HepG2 (cell line): ENCODE data around the gene PFDN2. TPM values are rescaled to one million over a fixed set of nuclear protein-coding genes. Genes with fewer than 3 reads are reported as not detected.
A peak's percentile ranks its signal among the peaks of the same experiment; 100 is the strongest.

ENCODE experiments used
- ATF7 ChIP-seq, 2 experiments: fragments of 450-650 bp in 1 of 2; sonication (generic) in 1 of 2; formaldehyde crosslinking in 1 of 2; IDR thresholded peaks; 2 replicates each; pipeline versions ENCODE4 v1.4.0 to v1.6.1; 2016 to 2020; ENCODE audit warnings: antibody characterized with exemption in 1 of 2, mild to moderate bottlenecking in 1 of 2, missing genetic modification reagents in 1 of 2
- ATRX ChIP-seq: sonication (generic); formaldehyde crosslinking; IDR thresholded peaks from 2 replicates; pipeline ENCODE4 v1.4.0; 2020; ENCODE audit warnings: missing genetic modification reagents, borderline replicate concordance
- JARID2 ChIP-seq: sonication (generic); formaldehyde crosslinking; IDR thresholded peaks from 2 replicates; pipeline ENCODE4 v1.8.1; 2023; ENCODE audit warnings: missing genetic modification reagents, inconsistent platforms; ENCODE audit not compliant: insufficient replicate concordance
- MAFF ChIP-seq: IDR thresholded peaks from 2 replicates; pipeline ENCODE4 v1.6.1; 2011; ENCODE audit warnings: low read depth, low read length, improper control_type of control experiment
- MAFG ChIP-seq: sonication (generic); formaldehyde crosslinking; IDR thresholded peaks from 2 replicates; pipeline ENCODE4 v1.5.1; 2020; ENCODE audit warnings: mild to moderate bottlenecking, missing genetic modification reagents
- NFIC ChIP-seq: IDR thresholded peaks from 2 replicates; pipeline ENCODE4 v1.6.1; 2012; ENCODE audit warnings: mild to moderate bottlenecking, low read length, inconsistent platforms
- NR2F6 ChIP-seq, 2 experiments: IDR thresholded peaks; 2 replicates each; pipeline ENCODE4 v1.6.1; 2016; ENCODE audit warnings: antibody characterized with exemption in 1 of 2, mild to moderate bottlenecking in 1 of 2
- NRL ChIP-seq: sonication (generic); formaldehyde crosslinking; IDR thresholded peaks from 2 replicates; pipeline ENCODE4 v1.5.0; 2020; ENCODE audit warnings: missing genetic modification reagents, mild to moderate bottlenecking, moderate library complexity, borderline replicate concordance
- SOX5 ChIP-seq: IDR thresholded peaks from 2 replicates; pipeline ENCODE4 v1.6.1; 2016; ENCODE audit warnings: borderline replicate concordance
- TAF1 ChIP-seq: sonication (generic); formaldehyde crosslinking; IDR thresholded peaks from 2 replicates; pipeline ENCODE4 v1.4.0; 2020; ENCODE audit warnings: missing genetic modification reagents
- TARDBP ChIP-seq: sonication (generic); formaldehyde crosslinking; IDR thresholded peaks from 2 replicates; pipeline ENCODE4 v1.8.0; 2022; ENCODE audit warnings: mild to moderate bottlenecking, missing genetic modification reagents
- ZBTB1 ChIP-seq: sonication (generic); formaldehyde crosslinking; IDR thresholded peaks from 2 replicates; pipeline ENCODE4 v1.4.0; 2020; ENCODE audit warnings: missing genetic modification reagents, borderline replicate concordance
- ZNF143 ChIP-seq: sonication (generic); formaldehyde crosslinking; IDR thresholded peaks from 2 replicates; pipeline ENCODE4 v1.4.0; 2020; ENCODE audit warnings: missing genetic modification reagents
- ZNF30 ChIP-seq: sonication (generic); formaldehyde crosslinking; IDR thresholded peaks from 2 replicates; pipeline ENCODE4 v1.5.0; 2020; ENCODE audit warnings: mild to moderate bottlenecking, missing genetic modification reagents
- ZNF788 ChIP-seq: sonication (generic); formaldehyde crosslinking; IDR thresholded peaks from 2 replicates; pipeline ENCODE4 v1.5.0; 2020; ENCODE audit warnings: mild to moderate bottlenecking, missing genetic modification reagents, borderline replicate concordance
- polyA plus RNA-seq, 8 experiments: library from polyadenylated mRNA; depleted of rRNA in 3 of 8; stranded (reverse) in 7 of 8; unstranded in 1 of 8; fragments of >200 nt; fragmentation: Illumina TruSeq in 4 of 8; extraction: Trizol in 4 of 8; gene quantifications; 2 replicates each; pipeline versions ENCODE4 v1.2.1 to v1.2.3, GENCODE V29; 2011 to 2016; ENCODE audit warnings: low read depth in 4 of 8, missing spikeins in 1 of 8, mixed read lengths in 1 of 8; ENCODE audit not compliant: insufficient read depth in 1 of 8
- total RNA-seq, 5 experiments: library from RNA; depleted of rRNA; stranded (reverse); fragments of >200 nt; fragmentation: Illumina TruSeq; extraction: Trizol; gene quantifications; 2 replicates each; pipeline ENCODE4 v1.2.3, GENCODE V29; 2016; ENCODE audit warnings: low read depth in 1 of 5
- TF ChIP-seq, protein P1 (sequence below): sonication (generic); formaldehyde crosslinking; IDR thresholded peaks from 2 replicates; pipeline ENCODE4 v1.5.0; 2020; ENCODE audit warnings: mild to moderate bottlenecking, missing genetic modification reagents, moderate library complexity
- TF ChIP-seq, protein P2 (sequence below): sonication (generic); formaldehyde crosslinking; IDR thresholded peaks from 2 replicates; pipeline ENCODE4 v1.5.1; 2020; ENCODE audit warnings: missing genetic modification reagents, mild to moderate bottlenecking, borderline replicate concordance
- TF ChIP-seq, protein P3 (sequence below): IDR thresholded peaks from 2 replicates; pipeline ENCODE4 v1.6.1; 2016; ENCODE audit warnings: mild to moderate bottlenecking, missing biosample characterization, missing genetic modification reagents
- TF ChIP-seq, protein P4 (sequence below): sonication (generic); formaldehyde crosslinking; IDR thresholded peaks from 2 replicates; pipeline ENCODE4 v1.5.0; 2020; ENCODE audit warnings: missing genetic modification reagents, mild to moderate bottlenecking, borderline replicate concordance
- TF ChIP-seq, protein P5 (sequence below): sonication (generic); formaldehyde crosslinking; IDR thresholded peaks from 2 replicates; pipeline ENCODE4 v1.8.1; 2023; ENCODE audit warnings: mild to moderate bottlenecking, missing genetic modification reagents

PFDN2 gene
- total and polyA plus RNA-seq, 2 of the 13 experiments (the other 11 are each of a cell fraction or from before 2014, with no cell fraction given) = 62.6 to 63.6 TPM

- no peak; the same call in 1 of the 2 replicates for TF ChIP-seq TAF1 (CRISPR knock-in tag)
- TF ChIP-seq SOX5 (CRISPR knock-in tag) = no peak; the same call in 1 of the 2 replicates
- TF ChIP-seq ATF7 (IDR thresholded peaks at IDR 0.05) = no peak
- TF ChIP-seq ATF7 (CRISPR knock-in tag; IDR thresholded peaks at IDR 0.05) = no peak
- peak; percentile 48; the same call in 1 of the 2 replicates for TF ChIP-seq NFIC
- TF ChIP-seq NR2F6 (IDR thresholded peaks at IDR 0.05) = peak; percentile 58
- TF ChIP-seq NR2F6 (CRISPR knock-in tag; IDR thresholded peaks at IDR 0.05) = no peak
- TF ChIP-seq ZNF788 (CRISPR knock-in tag) = peak; percentile 50; the same call in 1 of the 2 replicates
- no peak for TF ChIP-seq ZNF30 (CRISPR knock-in tag)
- TF ChIP-seq ZNF143 (CRISPR knock-in tag) = peak; percentile 68
- no peak for TF ChIP-seq ZBTB1 (CRISPR knock-in tag)
- no peak for TF ChIP-seq ATRX (CRISPR knock-in tag)
- TF ChIP-seq MAFF = no peak
- TF ChIP-seq, protein P1, sequence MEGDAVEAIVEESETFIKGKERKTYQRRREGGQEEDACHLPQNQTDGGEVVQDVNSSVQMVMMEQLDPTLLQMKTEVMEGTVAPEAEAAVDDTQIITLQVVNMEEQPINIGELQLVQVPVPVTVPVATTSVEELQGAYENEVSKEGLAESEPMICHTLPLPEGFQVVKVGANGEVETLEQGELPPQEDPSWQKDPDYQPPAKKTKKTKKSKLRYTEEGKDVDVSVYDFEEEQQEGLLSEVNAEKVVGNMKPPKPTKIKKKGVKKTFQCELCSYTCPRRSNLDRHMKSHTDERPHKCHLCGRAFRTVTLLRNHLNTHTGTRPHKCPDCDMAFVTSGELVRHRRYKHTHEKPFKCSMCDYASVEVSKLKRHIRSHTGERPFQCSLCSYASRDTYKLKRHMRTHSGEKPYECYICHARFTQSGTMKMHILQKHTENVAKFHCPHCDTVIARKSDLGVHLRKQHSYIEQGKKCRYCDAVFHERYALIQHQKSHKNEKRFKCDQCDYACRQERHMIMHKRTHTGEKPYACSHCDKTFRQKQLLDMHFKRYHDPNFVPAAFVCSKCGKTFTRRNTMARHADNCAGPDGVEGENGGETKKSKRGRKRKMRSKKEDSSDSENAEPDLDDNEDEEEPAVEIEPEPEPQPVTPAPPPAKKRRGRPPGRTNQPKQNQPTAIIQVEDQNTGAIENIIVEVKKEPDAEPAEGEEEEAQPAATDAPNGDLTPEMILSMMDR = peak; percentile 43; the same call in 1 of the 2 replicates
- no peak for TF ChIP-seq NRL
- no peak for TF ChIP-seq MAFG
- TF ChIP-seq, protein P2, sequence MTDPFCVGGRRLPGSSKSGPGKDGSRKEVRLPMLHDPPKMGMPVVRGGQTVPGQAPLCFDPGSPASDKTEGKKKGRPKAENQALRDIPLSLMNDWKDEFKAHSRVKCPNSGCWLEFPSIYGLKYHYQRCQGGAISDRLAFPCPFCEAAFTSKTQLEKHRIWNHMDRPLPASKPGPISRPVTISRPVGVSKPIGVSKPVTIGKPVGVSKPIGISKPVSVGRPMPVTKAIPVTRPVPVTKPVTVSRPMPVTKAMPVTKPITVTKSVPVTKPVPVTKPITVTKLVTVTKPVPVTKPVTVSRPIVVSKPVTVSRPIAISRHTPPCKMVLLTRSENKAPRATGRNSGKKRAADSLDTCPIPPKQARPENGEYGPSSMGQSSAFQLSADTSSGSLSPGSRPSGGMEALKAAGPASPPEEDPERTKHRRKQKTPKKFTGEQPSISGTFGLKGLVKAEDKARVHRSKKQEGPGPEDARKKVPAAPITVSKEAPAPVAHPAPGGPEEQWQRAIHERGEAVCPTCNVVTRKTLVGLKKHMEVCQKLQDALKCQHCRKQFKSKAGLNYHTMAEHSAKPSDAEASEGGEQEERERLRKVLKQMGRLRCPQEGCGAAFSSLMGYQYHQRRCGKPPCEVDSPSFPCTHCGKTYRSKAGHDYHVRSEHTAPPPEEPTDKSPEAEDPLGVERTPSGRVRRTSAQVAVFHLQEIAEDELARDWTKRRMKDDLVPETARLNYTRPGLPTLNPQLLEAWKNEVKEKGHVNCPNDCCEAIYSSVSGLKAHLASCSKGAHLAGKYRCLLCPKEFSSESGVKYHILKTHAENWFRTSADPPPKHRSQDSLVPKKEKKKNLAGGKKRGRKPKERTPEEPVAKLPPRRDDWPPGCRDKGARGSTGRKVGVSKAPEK = no peak
- TF ChIP-seq, protein P3, sequence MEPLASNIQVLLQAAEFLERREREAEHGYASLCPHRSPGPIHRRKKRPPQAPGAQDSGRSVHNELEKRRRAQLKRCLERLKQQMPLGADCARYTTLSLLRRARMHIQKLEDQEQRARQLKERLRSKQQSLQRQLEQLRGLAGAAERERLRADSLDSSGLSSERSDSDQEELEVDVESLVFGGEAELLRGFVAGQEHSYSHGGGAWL = no peak
- TF ChIP-seq, protein P4, sequence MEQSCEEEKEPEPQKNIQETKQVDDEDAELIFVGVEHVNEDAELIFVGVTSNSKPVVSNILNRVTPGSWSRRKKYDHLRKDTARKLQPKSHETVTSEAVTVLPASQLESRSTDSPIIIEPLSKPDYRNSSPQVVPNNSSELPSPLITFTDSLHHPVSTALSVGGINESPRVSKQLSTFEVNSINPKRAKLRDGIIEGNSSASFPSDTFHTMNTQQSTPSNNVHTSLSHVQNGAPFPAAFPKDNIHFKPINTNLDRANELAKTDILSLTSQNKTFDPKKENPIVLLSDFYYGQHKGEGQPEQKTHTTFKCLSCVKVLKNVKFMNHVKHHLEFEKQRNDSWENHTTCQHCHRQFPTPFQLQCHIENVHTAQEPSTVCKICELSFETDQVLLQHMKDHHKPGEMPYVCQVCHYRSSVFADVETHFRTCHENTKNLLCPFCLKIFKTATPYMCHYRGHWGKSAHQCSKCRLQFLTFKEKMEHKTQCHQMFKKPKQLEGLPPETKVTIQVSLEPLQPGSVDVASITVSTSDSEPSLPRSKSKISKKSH (CRISPR knock-in tag) = no peak
- TF ChIP-seq TARDBP (CRISPR knock-in tag) = no peak; the same call in 1 of the 2 replicates
- no peak for TF ChIP-seq JARID2
- TF ChIP-seq, protein P5, sequence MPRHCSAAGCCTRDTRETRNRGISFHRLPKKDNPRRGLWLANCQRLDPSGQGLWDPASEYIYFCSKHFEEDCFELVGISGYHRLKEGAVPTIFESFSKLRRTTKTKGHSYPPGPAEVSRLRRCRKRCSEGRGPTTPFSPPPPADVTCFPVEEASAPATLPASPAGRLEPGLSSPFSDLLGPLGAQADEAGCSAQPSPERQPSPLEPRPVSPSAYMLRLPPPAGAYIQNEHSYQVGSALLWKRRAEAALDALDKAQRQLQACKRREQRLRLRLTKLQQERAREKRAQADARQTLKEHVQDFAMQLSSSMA (CRISPR knock-in tag) = peak; percentile 43; the same call in 1 of the 2 replicates
These were observed 14.8 kb upstream of the PFDN2 start, which contains the start of gene DEDD (continued) for GRCh38 chr1:161132410-161133219.
